K562 (cell line): ENCODE data around the gene ZFP62. TPM values are rescaled to one million over a fixed set of nuclear protein-coding genes. Genes with fewer than 3 reads are reported as not detected.

ENCODE experiments used
- ATAC-seq: fragments of 200-7000 bp; cut with Tn5 transposase; 3 replicates; pipeline ENCODE4 v1.9.1; 2020; ENCODE audit warnings: moderate library complexity
- BruUV-seq: library from RNA; stranded (reverse); fragments of 400-500 nt; replicated peaks from 2 replicates; lab custom pipeline; 2021; lab: Mats Ljungman, UMichigan
- CTCF ChIA-PET: fragments of 300-600 bp; formaldehyde crosslinking; extraction: SDS; loops from one replicate; lab custom pipeline; 2021; ENCODE audit warnings: low intra/inter-chr PET ratio; lab: Yijun Ruan, JAX
- POLR2A ChIA-PET: fragments of 300-600, 350-650 bp; sonication (Branson Sonifier 250); formaldehyde crosslinking; extraction: SDS; loops from one replicate; lab custom pipeline; 2021; ENCODE audit warnings: antibody characterized with exemption, inconsistent platforms; lab: Yijun Ruan, JAX
- DNase-seq, 4 experiments: peaks; one replicate each; pipeline versions ENCODE4 v3.0.0 to v3.0.0-alpha.2; 2011 to 2018; ENCODE audit warnings: low spot score in 3 of 4, mixed read lengths in 3 of 4; ENCODE audit errors: extremely low read depth in 1 of 4
- FAIRE-seq: peaks from 2 replicates; lab custom pipeline; 2011; peaks lifted over from hg19 to GRCh38; lab: Jason Lieb, UNC
- H2AFZ ChIP-seq: 2 replicates; pipeline ENCODE4 v1.6.0; 2011; ENCODE audit warnings: low read depth, low read length, control low read depth, inconsistent platforms
- H3K27ac ChIP-seq: fragments of 200-600 bp; 3 replicates; pipeline ENCODE4 v1.8.0; 2011; ENCODE audit warnings: low read depth, mild to moderate bottlenecking, control low read depth, inconsistent platforms, low read length, moderate library complexity, mixed read lengths; ENCODE audit errors: extremely low read depth
- H3K27me3 ChIP-seq, 2 experiments: fragments of 300-600 bp in 1 of 2; 2 replicates in 1 of 2; 3 replicates in 1 of 2; pipeline versions ENCODE4 v1.6.0 to v1.8.0; 2011; ENCODE audit warnings: inconsistent platforms in 2 of 2, low read length in 2 of 2, mild to moderate bottlenecking in 1 of 2, mixed read lengths in 1 of 2, moderate library complexity in 1 of 2; ENCODE audit not compliant: control insufficient read depth in 2 of 2, insufficient read depth in 2 of 2
- H3K36me3 ChIP-seq: fragments of 300-600 bp; 3 replicates; pipeline ENCODE4 v1.8.0; 2011; ENCODE audit warnings: mild to moderate bottlenecking, low read length, inconsistent platforms; ENCODE audit not compliant: control insufficient read depth, insufficient read depth
- H3K4me1 ChIP-seq, 2 experiments: fragments of 200-600 bp in 1 of 2; replicated peaks in 1 of 2; 2 replicates in 1 of 2; 3 replicates in 1 of 2; pipeline versions ENCODE4 v1.5.1 to v1.8.0; 2011; ENCODE audit warnings: inconsistent platforms in 2 of 2, low read length in 2 of 2, mild to moderate bottlenecking in 1 of 2, mixed read lengths in 1 of 2, moderate library complexity in 1 of 2; ENCODE audit not compliant: control insufficient read depth in 2 of 2, insufficient read depth in 2 of 2
- H3K4me2 ChIP-seq: 2 replicates; pipeline ENCODE4 v1.6.1; 2011; ENCODE audit warnings: low read length, control low read depth, inconsistent platforms, mixed read lengths; ENCODE audit not compliant: insufficient read depth
- H3K4me3 ChIP-seq: fragments of 200-600 bp; sonication (generic), shearing (Covaris generic); 2 replicates; pipeline ENCODE4 v1.5.1; 2016; ENCODE audit warnings: control low read depth, inconsistent platforms
- H3K79me2 ChIP-seq: fragments of 200-600 bp; 3 replicates; pipeline ENCODE4 v1.8.0; 2011; ENCODE audit warnings: low read length, inconsistent platforms; ENCODE audit not compliant: control insufficient read depth, insufficient read depth
- H3K9ac ChIP-seq, 2 experiments: 2 replicates each; pipeline versions ENCODE4 v1.6.0 to v1.6.1; 2011; ENCODE audit warnings: low read depth in 2 of 2, low read length in 2 of 2, control low read depth in 1 of 2, inconsistent platforms in 1 of 2, mild to moderate bottlenecking in 1 of 2, mixed read lengths in 1 of 2; ENCODE audit not compliant: insufficient read depth in 1 of 2
- H3K9me1 ChIP-seq: one replicate; pipeline ENCODE4 v1.6.0; 2011; ENCODE audit warnings: inconsistent platforms, mild to moderate bottlenecking, low read length, moderate library complexity; ENCODE audit not compliant: control insufficient read depth, insufficient read depth
- H3K9me3 ChIP-seq: replicated peaks from 2 replicates; pipeline ENCODE4 v1.5.1; 2011; ENCODE audit warnings: low read depth, low read length, inconsistent platforms; ENCODE audit not compliant: control insufficient read depth, insufficient read depth
- H4K20me1 ChIP-seq: replicated peaks from 2 replicates; pipeline ENCODE4 v1.6.1; 2011; ENCODE audit warnings: low read length, inconsistent platforms, mixed read lengths; ENCODE audit not compliant: control insufficient read depth, insufficient read depth
- HMG20B ChIP-seq: fragments of 250-450 bp; sonication (Bioruptor Pico); IDR thresholded peaks from 2 replicates; pipeline ENCODE4 v1.5.0; 2021; ENCODE audit warnings: mild to moderate bottlenecking
- KLF6 ChIP-seq: fragments of 250-450 bp; sonication (Bioruptor Pico); IDR thresholded peaks from 2 replicates; pipeline ENCODE4 v1.4.0; 2020; ENCODE audit warnings: mild to moderate bottlenecking, moderate library complexity, borderline replicate concordance
- L3MBTL2 ChIP-seq: fragments of 450-650 bp; IDR thresholded peaks from 2 replicates; pipeline ENCODE4 v1.6.1; 2016; ENCODE audit warnings: mild to moderate bottlenecking, moderate library complexity
- ZKSCAN8 ChIP-seq: fragments of 200-800 bp; sonication (Bioruptor generic); IDR thresholded peaks from 2 replicates; pipeline ENCODE4 v1.6.1; 2016; ENCODE audit warnings: missing genetic modification characterization, missing compliant biosample characterization
- ZNF785 ChIP-seq: fragments of 250-450 bp; sonication (Bioruptor Pico); IDR thresholded peaks from 2 replicates; pipeline ENCODE4 v1.4.0; 2020; ENCODE audit warnings: mild to moderate bottlenecking
- WGBS: fragments of 100-300 bp; shearing (Covaris generic); methylation state at CpG from one replicate; pipeline ENCODE4 v1.1.6; 2016; ENCODE audit warnings: low coverage, mixed read lengths; ENCODE audit not compliant: insufficient coverage; ENCODE audit errors: missing lambda C conversion rate; 5-methylcytosine and 5-hydroxymethylcytosine counted together
- in situ Hi-C: fragments of 300-500 bp; cut with MboI; formaldehyde crosslinking; loops from 4 replicates; pipeline ENCODE4 v1.15.0; 2018; ENCODE audit warnings: inconsistent platforms, mixed read lengths
- intact Hi-C: fragments of 100-400 bp; cut with micrococcal nuclease; formaldehyde crosslinking; loops from 2 replicates; pipeline ENCODE4 v1.14.2; 2022
- polyA plus RNA-seq, 8 experiments: library from polyadenylated mRNA; depleted of rRNA in 4 of 8; stranded (reverse) in 5 of 8; unstranded in 3 of 8; fragments of >200 nt; fragmentation: Nextera tagmentation in 2 of 8; fragmentation: Illumina TruSeq in 1 of 8; extraction: Ambion mirVana in 2 of 8; extraction: Trizol in 1 of 8; gene quantifications; 2 replicates each; pipeline versions ENCODE4 v1.2.1 to v1.2.3, GENCODE V29; 2011 to 2014; ENCODE audit warnings: inconsistent platforms in 1 of 8, missing spikeins in 1 of 8
- total RNA-seq, 7 experiments: library from RNA; depleted of rRNA in 6 of 7; stranded (reverse); fragments of >200 nt in 6 of 7; fragmentation: Illumina TruSeq in 2 of 7; extraction: Trizol in 2 of 7; gene quantifications; 2 replicates each; pipeline versions ENCODE4 v1.2.1 to v1.2.3, GENCODE V29; 2011 to 2021; ENCODE audit warnings: low replicate concordance in 1 of 7
- TF ChIP-seq, protein P1 (sequence below), 2 experiments: fragments of 150-350 bp in 1 of 2; IDR thresholded peaks; 2 replicates each; pipeline ENCODE4 v1.6.1; 2012 to 2016; ENCODE audit warnings: low read depth in 2 of 2, low read length in 2 of 2, mild to moderate bottlenecking in 1 of 2, moderate library complexity in 1 of 2
- TF ChIP-seq, protein P2 (sequence below): sonication (generic); formaldehyde crosslinking; IDR thresholded peaks from 2 replicates; pipeline ENCODE4 v1.8.0; 2022; ENCODE audit warnings: mild to moderate bottlenecking, missing genetic modification reagents, borderline replicate concordance
- TF ChIP-seq, protein P3 (sequence below), 3 experiments: IDR thresholded peaks in 2 of 3; conservative IDR thresholded peaks in 1 of 3; 2 replicates each; pipeline ENCODE4 v1.5.1; 2011 to 2012; ENCODE audit warnings: low read length in 3 of 3, mild to moderate bottlenecking in 3 of 3, control low read depth in 2 of 3, improper control_type of control experiment in 1 of 3, inconsistent platforms in 1 of 3, low read depth in 1 of 3, mixed read lengths in 1 of 3, moderate library complexity in 1 of 3; ENCODE audit not compliant: insufficient read depth in 2 of 3
- TF ChIP-seq, protein P4 (sequence below): fragments of 450-650 bp; IDR thresholded peaks from 2 replicates; pipeline ENCODE4 v1.6.1; 2016; ENCODE audit warnings: borderline replicate concordance
- TF ChIP-seq, protein P5 (sequence below): fragments of 250-450 bp; sonication (Bioruptor Pico); IDR thresholded peaks from 2 replicates; pipeline ENCODE4 v1.5.0; 2021

The ZFP62 gene
- total and polyA plus RNA-seq, 9 of the 15 experiments (the other 6 are each of a cell fraction or from before 2014, with no cell fraction given) = 12.2 to 37.5 (median 25.0) TPM

DNA sequence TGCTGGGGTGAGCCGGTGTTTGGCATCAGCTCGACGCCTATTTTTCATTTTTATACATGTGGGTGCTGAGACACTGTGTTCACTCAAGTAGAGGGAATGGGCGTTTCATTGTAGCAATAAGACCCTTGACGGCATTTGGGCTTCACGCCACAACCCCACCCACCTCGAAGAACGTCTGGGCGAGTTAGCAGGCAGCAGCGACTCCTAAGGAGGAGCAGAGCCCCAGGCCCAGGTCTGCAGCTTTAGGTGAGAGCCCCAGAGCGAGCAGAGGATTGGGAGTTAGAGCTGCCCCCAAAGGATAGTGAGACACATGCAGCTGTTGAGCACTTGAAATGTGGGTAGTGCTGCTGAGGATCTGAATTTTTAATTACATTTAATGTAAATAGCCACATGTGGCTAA is 1.6 kb upstream of the ZFP62 start:
- Histone ChIP-seq H3K36me3 (peaks cover 16% of the 10 kb centered on the region; the same call in 1 of the 3 replicates), H3K9ac (peak overlapping the region; percentile 78 to 80), H4K20me1 (no peaks in the 10 kb centered on the region), H3K4me2 (peak overlapping the region; percentile 56), H3K9me3 (no peaks in the 10 kb centered on the region), H2AFZ (peak overlapping the region; percentile 91), H3K27ac (peak overlapping the region; percentile 84), H3K9me1 (no peaks in the 10 kb centered on the region), H3K79me2 (peaks cover 26% of the 10 kb centered on the region), H3K27me3 (no peaks in the 10 kb centered on the region), H3K4me3 (no peak overlapping the region), H3K4me1 (peaks cover 13 to 18% of the 10 kb centered on the region in 2 experiments; a peak in 4 of 5 replicates)
- POLR2A ChIA-PET = interaction anchor here (0.6 to 1.8 kb wide), 5 partner anchors 12 to 307 kb away, joined by 3 to 6 read pairs (median 3); no protein-coding TSS in a partner anchor
- CTCF ChIA-PET = interaction anchor here (0.7 kb wide), 1 partner anchor 257 kb away, joined by 3 read pairs; no protein-coding TSS in a partner anchor
- ATAC-seq (peak; percentile 36), FAIRE-seq (peak; percentile 51), DNase-seq (peak in 3 of 4 experiments; percentile 19 to 75 (median 57))
- intact Hi-C loops = loop anchor here (5.0 to 10.0 kb wide), 3 partner anchors 60 to 320 kb away; partner anchors contain the start of gene MGAT1
- WGBS = 19% methylated on average over 11 of the region's 11 CpGs
- no TSS peak for BruUV-seq
- in situ Hi-C loops = no loop called here
- TF ChIP-seq, protein P1, sequence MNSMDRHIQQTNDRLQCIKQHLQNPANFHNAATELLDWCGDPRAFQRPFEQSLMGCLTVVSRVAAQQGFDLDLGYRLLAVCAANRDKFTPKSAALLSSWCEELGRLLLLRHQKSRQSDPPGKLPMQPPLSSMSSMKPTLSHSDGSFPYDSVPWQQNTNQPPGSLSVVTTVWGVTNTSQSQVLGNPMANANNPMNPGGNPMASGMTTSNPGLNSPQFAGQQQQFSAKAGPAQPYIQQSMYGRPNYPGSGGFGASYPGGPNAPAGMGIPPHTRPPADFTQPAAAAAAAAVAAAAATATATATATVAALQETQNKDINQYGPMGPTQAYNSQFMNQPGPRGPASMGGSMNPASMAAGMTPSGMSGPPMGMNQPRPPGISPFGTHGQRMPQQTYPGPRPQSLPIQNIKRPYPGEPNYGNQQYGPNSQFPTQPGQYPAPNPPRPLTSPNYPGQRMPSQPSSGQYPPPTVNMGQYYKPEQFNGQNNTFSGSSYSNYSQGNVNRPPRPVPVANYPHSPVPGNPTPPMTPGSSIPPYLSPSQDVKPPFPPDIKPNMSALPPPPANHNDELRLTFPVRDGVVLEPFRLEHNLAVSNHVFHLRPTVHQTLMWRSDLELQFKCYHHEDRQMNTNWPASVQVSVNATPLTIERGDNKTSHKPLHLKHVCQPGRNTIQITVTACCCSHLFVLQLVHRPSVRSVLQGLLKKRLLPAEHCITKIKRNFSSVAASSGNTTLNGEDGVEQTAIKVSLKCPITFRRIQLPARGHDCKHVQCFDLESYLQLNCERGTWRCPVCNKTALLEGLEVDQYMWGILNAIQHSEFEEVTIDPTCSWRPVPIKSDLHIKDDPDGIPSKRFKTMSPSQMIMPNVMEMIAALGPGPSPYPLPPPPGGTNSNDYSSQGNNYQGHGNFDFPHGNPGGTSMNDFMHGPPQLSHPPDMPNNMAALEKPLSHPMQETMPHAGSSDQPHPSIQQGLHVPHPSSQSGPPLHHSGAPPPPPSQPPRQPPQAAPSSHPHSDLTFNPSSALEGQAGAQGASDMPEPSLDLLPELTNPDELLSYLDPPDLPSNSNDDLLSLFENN (IDR thresholded peaks at IDR 0.05; ENCODE audit: low read depth in 2 of 2, low read length in 2 of 2) = no peak
- TF ChIP-seq ZKSCAN8 (no peak), KLF6 (no peak), L3MBTL2 (peak; percentile 49; the same call in 1 of the 2 replicates), ZNF785 (CRISPR knock-in tag) (peak; percentile 22; the same call in 1 of the 2 replicates), HMG20B (no peak)
- TF ChIP-seq, protein P2, sequence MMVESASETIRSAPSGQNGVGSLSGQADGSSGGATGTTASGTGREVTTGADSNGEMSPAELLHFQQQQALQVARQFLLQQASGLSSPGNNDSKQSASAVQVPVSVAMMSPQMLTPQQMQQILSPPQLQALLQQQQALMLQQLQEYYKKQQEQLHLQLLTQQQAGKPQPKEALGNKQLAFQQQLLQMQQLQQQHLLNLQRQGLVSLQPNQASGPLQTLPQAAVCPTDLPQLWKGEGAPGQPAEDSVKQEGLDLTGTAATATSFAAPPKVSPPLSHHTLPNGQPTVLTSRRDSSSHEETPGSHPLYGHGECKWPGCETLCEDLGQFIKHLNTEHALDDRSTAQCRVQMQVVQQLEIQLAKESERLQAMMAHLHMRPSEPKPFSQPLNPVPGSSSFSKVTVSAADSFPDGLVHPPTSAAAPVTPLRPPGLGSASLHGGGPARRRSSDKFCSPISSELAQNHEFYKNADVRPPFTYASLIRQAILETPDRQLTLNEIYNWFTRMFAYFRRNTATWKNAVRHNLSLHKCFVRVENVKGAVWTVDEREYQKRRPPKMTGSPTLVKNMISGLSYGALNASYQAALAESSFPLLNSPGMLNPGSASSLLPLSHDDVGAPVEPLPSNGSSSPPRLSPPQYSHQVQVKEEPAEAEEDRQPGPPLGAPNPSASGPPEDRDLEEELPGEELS = no peak
- TF ChIP-seq, protein P3, sequence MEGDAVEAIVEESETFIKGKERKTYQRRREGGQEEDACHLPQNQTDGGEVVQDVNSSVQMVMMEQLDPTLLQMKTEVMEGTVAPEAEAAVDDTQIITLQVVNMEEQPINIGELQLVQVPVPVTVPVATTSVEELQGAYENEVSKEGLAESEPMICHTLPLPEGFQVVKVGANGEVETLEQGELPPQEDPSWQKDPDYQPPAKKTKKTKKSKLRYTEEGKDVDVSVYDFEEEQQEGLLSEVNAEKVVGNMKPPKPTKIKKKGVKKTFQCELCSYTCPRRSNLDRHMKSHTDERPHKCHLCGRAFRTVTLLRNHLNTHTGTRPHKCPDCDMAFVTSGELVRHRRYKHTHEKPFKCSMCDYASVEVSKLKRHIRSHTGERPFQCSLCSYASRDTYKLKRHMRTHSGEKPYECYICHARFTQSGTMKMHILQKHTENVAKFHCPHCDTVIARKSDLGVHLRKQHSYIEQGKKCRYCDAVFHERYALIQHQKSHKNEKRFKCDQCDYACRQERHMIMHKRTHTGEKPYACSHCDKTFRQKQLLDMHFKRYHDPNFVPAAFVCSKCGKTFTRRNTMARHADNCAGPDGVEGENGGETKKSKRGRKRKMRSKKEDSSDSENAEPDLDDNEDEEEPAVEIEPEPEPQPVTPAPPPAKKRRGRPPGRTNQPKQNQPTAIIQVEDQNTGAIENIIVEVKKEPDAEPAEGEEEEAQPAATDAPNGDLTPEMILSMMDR (IDR thresholded peaks at IDR 0.05 in 2 of 3, conservative IDR thresholded peaks at IDR 0.05 in 1 of 3; ENCODE audit: insufficient read depth in 2 of 3, low read depth in 1 of 3, low read length in 3 of 3) = peak; percentile 15 to 47 (median 25); a peak in 3 of 6 replicates
- TF ChIP-seq, protein P4, sequence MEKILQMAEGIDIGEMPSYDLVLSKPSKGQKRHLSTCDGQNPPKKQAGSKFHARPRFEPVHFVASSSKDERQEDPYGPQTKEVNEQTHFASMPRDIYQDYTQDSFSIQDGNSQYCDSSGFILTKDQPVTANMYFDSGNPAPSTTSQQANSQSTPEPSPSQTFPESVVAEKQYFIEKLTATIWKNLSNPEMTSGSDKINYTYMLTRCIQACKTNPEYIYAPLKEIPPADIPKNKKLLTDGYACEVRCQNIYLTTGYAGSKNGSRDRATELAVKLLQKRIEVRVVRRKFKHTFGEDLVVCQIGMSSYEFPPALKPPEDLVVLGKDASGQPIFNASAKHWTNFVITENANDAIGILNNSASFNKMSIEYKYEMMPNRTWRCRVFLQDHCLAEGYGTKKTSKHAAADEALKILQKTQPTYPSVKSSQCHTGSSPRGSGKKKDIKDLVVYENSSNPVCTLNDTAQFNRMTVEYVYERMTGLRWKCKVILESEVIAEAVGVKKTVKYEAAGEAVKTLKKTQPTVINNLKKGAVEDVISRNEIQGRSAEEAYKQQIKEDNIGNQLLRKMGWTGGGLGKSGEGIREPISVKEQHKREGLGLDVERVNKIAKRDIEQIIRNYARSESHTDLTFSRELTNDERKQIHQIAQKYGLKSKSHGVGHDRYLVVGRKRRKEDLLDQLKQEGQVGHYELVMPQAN = no peak
- TF ChIP-seq, protein P5, sequence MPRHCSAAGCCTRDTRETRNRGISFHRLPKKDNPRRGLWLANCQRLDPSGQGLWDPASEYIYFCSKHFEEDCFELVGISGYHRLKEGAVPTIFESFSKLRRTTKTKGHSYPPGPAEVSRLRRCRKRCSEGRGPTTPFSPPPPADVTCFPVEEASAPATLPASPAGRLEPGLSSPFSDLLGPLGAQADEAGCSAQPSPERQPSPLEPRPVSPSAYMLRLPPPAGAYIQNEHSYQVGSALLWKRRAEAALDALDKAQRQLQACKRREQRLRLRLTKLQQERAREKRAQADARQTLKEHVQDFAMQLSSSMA (CRISPR knock-in tag) = no peak
